Loucy (cell line): Measurements from ENCODE around the gene RNPEPL1.

Experiments
- EZH2phosphoT487 ChIP-seq: fragments of 200-600 bp; IDR thresholded peaks from 2 replicates; pipeline ENCODE4 v1.6.1; 2018; ENCODE audit warnings: antibody characterized with exemption, mild to moderate bottlenecking, moderate library complexity, borderline replicate concordance
- TF ChIP-seq, protein P1 (sequence below): fragments of 200-600 bp; sonication (generic); conservative IDR thresholded peaks from 2 replicates; pipeline ENCODE4 v1.5.1; 2014; ENCODE audit warnings: mild to moderate bottlenecking, antibody characterized with exemption, low read length

- TF ChIP-seq, protein P1, sequence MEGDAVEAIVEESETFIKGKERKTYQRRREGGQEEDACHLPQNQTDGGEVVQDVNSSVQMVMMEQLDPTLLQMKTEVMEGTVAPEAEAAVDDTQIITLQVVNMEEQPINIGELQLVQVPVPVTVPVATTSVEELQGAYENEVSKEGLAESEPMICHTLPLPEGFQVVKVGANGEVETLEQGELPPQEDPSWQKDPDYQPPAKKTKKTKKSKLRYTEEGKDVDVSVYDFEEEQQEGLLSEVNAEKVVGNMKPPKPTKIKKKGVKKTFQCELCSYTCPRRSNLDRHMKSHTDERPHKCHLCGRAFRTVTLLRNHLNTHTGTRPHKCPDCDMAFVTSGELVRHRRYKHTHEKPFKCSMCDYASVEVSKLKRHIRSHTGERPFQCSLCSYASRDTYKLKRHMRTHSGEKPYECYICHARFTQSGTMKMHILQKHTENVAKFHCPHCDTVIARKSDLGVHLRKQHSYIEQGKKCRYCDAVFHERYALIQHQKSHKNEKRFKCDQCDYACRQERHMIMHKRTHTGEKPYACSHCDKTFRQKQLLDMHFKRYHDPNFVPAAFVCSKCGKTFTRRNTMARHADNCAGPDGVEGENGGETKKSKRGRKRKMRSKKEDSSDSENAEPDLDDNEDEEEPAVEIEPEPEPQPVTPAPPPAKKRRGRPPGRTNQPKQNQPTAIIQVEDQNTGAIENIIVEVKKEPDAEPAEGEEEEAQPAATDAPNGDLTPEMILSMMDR: no peak
- TF ChIP-seq EZH2phosphoT487: no peak
These were observed 39.8 kb upstream of the RNPEPL1 start for GRCh38 chr2:240528406-240529040.
